WI38 (cell line): ENCODE data around the gene ARHGEF10L.

Experiments used
- H3K4me3 ChIP-seq: 2 replicates; pipeline ENCODE4 v1.5.1; 2011; ENCODE audit warnings: low read depth, mild to moderate bottlenecking, control low read depth, low read length
- TF ChIP-seq, protein P1 (sequence below): IDR thresholded peaks from 2 replicates; pipeline ENCODE4 v1.5.1; 2012; ENCODE audit warnings: low read depth, mild to moderate bottlenecking, control low read depth, low read length

ARHGEF10L gene

DNA sequence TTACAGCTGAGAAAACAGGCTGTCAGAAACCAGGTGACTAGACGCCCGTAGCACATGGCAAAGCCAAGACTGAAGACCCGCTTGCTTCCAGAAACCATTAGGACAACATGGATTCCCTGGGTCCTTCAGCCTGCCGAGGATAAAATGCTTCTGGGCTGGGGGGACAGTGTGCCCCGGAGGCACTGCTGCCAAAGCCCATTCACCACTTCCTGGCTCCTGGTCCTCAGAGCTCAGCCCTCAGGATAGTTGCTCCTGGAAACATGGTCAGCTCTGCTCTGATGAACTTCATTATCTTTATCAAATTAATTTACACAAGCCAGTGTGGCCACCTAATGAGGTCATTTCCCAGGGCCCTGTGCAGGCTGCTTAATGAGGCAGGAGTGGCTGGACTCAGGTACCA lies 174.5 kb downstream of the ARHGEF10L start:
- H3K4me3 ChIP-seq: no peak overlapping the region
- TF ChIP-seq, protein P1, sequence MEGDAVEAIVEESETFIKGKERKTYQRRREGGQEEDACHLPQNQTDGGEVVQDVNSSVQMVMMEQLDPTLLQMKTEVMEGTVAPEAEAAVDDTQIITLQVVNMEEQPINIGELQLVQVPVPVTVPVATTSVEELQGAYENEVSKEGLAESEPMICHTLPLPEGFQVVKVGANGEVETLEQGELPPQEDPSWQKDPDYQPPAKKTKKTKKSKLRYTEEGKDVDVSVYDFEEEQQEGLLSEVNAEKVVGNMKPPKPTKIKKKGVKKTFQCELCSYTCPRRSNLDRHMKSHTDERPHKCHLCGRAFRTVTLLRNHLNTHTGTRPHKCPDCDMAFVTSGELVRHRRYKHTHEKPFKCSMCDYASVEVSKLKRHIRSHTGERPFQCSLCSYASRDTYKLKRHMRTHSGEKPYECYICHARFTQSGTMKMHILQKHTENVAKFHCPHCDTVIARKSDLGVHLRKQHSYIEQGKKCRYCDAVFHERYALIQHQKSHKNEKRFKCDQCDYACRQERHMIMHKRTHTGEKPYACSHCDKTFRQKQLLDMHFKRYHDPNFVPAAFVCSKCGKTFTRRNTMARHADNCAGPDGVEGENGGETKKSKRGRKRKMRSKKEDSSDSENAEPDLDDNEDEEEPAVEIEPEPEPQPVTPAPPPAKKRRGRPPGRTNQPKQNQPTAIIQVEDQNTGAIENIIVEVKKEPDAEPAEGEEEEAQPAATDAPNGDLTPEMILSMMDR: no peak

DNA sequence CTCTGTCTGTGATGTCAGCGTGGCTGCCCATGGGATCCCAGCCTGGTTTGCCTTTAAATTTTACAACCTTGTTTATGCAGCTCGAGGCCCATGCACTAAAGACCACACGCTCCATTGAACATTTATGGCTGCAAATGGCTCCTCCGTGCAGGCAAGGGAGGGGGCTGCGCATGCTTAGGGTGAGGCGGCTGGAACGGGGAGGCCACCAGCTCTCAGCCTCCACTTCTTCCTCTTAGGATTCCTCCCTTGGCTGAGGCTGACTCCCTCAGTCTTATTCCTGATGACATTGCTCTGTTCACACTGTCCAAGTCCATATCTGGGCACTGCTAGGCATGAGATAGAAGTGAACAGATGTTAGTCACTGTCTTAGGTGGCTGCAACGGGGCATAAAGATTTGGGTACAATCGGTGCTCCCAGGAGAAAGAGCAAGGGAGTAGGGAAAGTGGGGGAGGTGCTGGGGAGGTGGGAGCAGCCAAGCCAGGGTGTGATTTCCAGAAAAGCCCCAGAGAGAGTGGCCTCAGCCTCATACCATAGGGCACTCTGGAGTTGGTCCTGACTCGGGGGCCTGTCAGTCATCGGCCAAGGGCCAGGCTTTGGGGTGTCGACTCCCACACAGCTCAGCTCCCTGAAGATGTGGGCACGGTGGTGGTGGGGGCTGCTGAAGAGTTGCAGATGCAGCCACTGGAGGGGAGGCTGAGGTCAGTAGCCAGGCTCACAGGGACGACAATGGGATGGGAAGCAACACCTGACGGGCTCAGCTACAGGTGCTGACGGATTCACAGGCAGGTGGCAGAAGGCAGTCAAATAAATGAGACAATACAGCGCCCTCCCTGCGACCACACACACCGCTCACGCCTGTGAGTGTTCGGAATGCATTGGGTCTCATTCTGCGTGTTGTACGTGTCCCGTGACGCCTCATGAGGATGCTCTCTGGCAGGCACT lies 178.4 kb downstream of the ARHGEF10L start:
- H3K4me3 ChIP-seq: no peak overlapping the region
- TF ChIP-seq, protein P1: no peak

DNA sequence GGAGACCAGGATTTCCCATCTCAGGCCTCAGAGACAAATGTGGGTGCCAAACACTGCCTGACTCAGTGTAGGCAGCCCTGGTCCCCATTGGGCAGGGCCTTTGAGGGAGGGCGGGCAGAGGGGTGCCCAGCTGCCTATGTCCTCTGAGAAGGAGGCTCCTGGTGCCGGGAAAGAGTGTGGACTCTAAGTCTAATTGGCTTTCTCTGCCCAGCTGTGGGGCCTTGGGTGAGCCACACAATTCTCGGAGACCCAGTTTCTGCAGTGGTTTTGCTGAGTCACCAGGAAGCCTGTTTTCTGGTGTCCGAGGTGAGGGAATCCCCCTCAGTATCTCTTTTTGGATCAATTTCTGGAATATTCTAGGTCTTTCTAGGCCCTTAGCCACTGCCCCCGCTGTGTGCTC lies 180.4 kb downstream of the ARHGEF10L start:
- H3K4me3 ChIP-seq: no peak overlapping the region
- TF ChIP-seq, protein P1: no peak

DNA sequence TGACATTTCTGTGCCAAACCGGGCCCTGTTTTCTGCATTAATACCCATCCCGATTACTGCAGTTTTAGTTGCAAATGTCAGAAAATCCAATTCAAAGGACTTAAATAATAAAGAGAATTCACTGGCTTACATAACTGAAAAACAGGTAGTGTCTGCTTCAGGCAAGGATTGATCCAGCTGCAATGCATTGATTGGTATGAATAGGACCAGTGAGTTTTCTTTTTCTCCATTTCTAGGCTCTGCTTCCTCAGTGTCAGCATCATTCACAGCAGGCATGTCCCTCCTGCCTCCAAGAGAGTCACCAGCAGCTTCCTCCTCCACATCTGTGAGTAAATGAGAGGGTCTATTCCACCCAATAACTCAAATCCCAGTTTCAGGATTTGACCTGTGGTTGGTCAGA lies 181.9 kb downstream of the ARHGEF10L start:
- H3K4me3 ChIP-seq: no peak overlapping the region
- TF ChIP-seq, protein P1: no peak

DNA sequence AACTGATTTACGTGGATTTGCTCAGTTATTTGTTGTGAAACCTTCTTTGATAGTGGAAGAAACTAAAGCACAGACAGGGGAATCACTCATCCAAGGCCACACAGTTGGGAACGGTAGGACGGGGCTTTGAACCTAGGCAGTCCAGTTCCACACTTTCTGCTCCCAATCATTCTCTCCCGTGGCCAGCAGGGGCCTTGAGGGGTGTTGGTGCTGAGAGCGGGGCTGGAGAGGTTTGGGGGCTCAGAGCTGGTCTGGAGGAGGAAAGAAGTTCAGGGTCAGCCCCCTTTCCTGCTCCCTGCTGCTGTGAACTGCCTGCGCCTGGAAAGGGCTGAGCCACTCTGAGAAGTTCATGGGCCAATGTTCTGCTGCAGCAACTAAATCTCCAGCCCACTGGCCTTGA lies 184.2 kb downstream of the ARHGEF10L start:
- H3K4me3 ChIP-seq: no peak overlapping the region
- TF ChIP-seq, protein P1: peak; percentile 26; the same call in 1 of the 2 replicates

DNA sequence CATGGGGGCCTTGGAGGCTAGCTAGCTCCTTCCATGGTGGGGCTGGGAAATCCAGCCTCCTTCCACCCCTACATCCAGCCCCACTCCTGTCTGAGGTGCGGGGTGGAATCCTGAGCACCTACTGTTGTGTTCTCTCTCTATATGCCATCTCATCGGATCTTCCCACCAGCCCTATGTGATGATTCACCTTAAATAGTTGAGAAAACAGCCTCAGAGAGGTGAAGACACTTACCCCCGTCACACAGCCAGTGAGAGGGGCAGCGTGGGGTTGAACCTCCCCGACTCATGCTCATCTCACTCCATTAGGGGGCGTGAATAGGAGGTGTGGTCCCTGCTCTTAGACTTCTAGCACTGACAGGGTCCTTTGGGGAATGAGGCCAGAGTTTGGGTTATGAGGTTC lies 184.7 kb downstream of the ARHGEF10L start:
- H3K4me3 ChIP-seq: no peak overlapping the region
- TF ChIP-seq, protein P1: no peak

DNA sequence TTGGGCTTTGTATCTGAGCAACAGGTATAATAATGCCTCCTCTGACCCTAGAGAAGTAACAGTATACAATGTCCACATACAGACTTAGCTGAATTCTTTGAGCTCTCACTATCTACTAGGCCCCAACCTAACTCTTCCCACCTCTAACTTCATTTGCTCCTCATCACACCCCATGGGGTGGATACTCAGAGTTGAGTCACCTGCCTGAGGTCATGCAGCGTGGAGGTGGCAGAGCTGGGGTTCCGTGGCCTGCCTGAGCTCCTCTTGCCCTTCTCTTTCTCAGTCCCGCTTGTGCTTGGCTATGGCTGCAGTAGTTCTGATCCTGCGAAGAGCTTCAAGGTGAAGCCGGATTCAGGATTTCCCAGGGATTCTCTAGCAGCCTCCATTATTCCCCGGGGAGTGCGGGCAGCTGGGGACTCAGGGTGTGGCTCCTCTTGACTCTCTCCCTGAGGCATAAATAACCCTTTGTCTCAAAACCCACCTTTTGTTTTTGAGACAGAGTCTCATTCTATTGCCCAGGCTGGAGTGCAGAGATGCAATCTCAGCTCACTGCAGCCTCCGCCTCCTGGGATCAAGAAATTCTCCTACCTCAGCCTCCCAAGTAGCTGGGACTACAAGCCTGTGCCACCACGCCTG lies 185.7 kb downstream of the ARHGEF10L start:
- TF ChIP-seq, protein P1: no peak
- H3K4me3 ChIP-seq: no peak overlapping the region
